Activated CD4-positive, alpha-beta T cell treated with anti-CD3 and anti-CD28 coated beads, Interleukin-2, Interleukin-4, amounts not matched to agents 100 ng/mL and 50 ng/mL, durations not matched to agents 16 hours and 8 hours (primary cell): ENCODE measurements around the gene PRICKLE4.

ENCODE experiments used
- DNase-seq: peaks from one replicate; pipeline ENCODE4 v3.0.0-alpha.2; 2020; ENCODE audit warnings: low spot score

PRICKLE4 gene

GRCh38 chr6:41771058-41771983 lies 9.3 kb upstream of the PRICKLE4 start:
- DNase-seq: no peak

- DNase-seq: no peak
Observed at GRCh38 chr6:41774841-41775240, 5.7 kb upstream of the PRICKLE4 start.

- DNase-seq: no peak
Observed at GRCh38 chr6:41775293-41775882, 5.2 kb upstream of the PRICKLE4 start.

- DNase-seq: no peak
Observed at GRCh38 chr6:41777551-41778285, 2.9 kb upstream of the PRICKLE4 start.

GRCh38 chr6:41778895-41779294 lies 1.7 kb upstream of the PRICKLE4 start:
- DNase-seq: no peak

GRCh38 chr6:41779336-41779735 lies 1.2 kb upstream of the PRICKLE4 start:
- DNase-seq: no peak

GRCh38 chr6:41779788-41780550 lies 613 bp upstream of the PRICKLE4 start, which contains the start of gene FRS3:
FRS3 (minus strand) TSS chr6:41779900; CDS start chr6:41776987, 2,913 bp downstream.
- DNase-seq: peak; percentile 99

GRCh38 chr6:41781366-41781730 lies 766 bp downstream of the PRICKLE4 start:
- no peak for DNase-seq

- no peak for DNase-seq
Observed at GRCh38 chr6:41783106-41783780, 2.7 kb downstream of the PRICKLE4 start.

- DNase-seq: no peak
Observed at GRCh38 chr6:41784581-41785171, 4.1 kb downstream of the PRICKLE4 start.

- no peak for DNase-seq
Observed at GRCh38 chr6:41785254-41785653, 4.7 kb downstream of the PRICKLE4 start.

GRCh38 chr6:41785689-41786450 lies 5.3 kb downstream of the PRICKLE4 start:
- DNase-seq: no peak

- DNase-seq: peak; percentile 87
Observed at GRCh38 chr6:41786451-41787218, 6.1 kb downstream of the PRICKLE4 start.

- DNase-seq: peak; percentile 97
Observed at GRCh38 chr6:41787219-41787917, 6.8 kb downstream of the PRICKLE4 start, which contains the start of gene TOMM6. TOMM6 (plus strand) TSS chr6:41787694; CDS start chr6:41787698, 4 bp downstream.

- no peak for DNase-seq
Observed at GRCh38 chr6:41789390-41789724, 8.8 kb downstream of the PRICKLE4 start.

- DNase-seq: no peak
Observed at GRCh38 chr6:41790045-41790444, 9.5 kb downstream of the PRICKLE4 start.

- no peak for DNase-seq
Observed at GRCh38 chr6:41791305-41791704, 10.7 kb downstream of the PRICKLE4 start.

- DNase-seq: no peak
Observed at GRCh38 chr6:41791984-41792383, 11.4 kb downstream of the PRICKLE4 start.

- DNase-seq: no peak
Observed at GRCh38 chr6:41796474-41796873, 15.9 kb downstream of the PRICKLE4 start.
